BJ (cell line): ENCODE data around the gene APOBEC3H. TPM values are rescaled to one million over a fixed set of nuclear protein-coding genes. Genes with fewer than 3 reads are reported as not detected.

Source experiments
- CTCF ChIA-PET: fragments of 350-600 bp; formaldehyde crosslinking; extraction: SDS; loops from one replicate; lab custom pipeline; 2021; ENCODE audit warnings: antibody characterized with exemption, inconsistent platforms; lab: Yijun Ruan, JAX
- POLR2A ChIA-PET: fragments of 300-600 bp; sonication (Branson Sonifier 250); formaldehyde crosslinking; extraction: SDS; loops from one replicate; lab custom pipeline; 2021; ENCODE audit warnings: antibody characterized with exemption; lab: Charles Lee
- DNase-seq: peaks from one replicate; pipeline ENCODE4 v3.0.0-alpha.2; 2011; ENCODE audit warnings: low read depth
- H3K27me3 ChIP-seq: 2 replicates; pipeline ENCODE4 v1.6.0; 2011; ENCODE audit warnings: low read length; ENCODE audit not compliant: control insufficient read depth, insufficient read depth
- H3K36me3 ChIP-seq: 2 replicates; pipeline ENCODE4 v1.5.1; 2011; ENCODE audit warnings: low read length; ENCODE audit not compliant: control insufficient read depth, insufficient read depth
- H3K4me3 ChIP-seq: 2 replicates; pipeline ENCODE4 v1.5.1; 2011; ENCODE audit warnings: low read depth, mild to moderate bottlenecking, control low read depth, low read length
- polyA plus RNA-seq: library from polyadenylated mRNA; depleted of rRNA; stranded (reverse); fragments of >200 nt; gene quantifications from 2 replicates; pipeline ENCODE4 v1.2.3, GENCODE V29; 2011
- TF ChIP-seq, protein P1 (sequence below): IDR thresholded peaks from 2 replicates; pipeline ENCODE4 v1.5.1; 2011; ENCODE audit warnings: low read depth, mild to moderate bottlenecking, control low read depth, inconsistent platforms, low read length, moderate library complexity; ENCODE audit not compliant: insufficient read depth

APOBEC3H gene
- polyA plus RNA-seq, 1 experiment, result 0.10 TPM

DNA sequence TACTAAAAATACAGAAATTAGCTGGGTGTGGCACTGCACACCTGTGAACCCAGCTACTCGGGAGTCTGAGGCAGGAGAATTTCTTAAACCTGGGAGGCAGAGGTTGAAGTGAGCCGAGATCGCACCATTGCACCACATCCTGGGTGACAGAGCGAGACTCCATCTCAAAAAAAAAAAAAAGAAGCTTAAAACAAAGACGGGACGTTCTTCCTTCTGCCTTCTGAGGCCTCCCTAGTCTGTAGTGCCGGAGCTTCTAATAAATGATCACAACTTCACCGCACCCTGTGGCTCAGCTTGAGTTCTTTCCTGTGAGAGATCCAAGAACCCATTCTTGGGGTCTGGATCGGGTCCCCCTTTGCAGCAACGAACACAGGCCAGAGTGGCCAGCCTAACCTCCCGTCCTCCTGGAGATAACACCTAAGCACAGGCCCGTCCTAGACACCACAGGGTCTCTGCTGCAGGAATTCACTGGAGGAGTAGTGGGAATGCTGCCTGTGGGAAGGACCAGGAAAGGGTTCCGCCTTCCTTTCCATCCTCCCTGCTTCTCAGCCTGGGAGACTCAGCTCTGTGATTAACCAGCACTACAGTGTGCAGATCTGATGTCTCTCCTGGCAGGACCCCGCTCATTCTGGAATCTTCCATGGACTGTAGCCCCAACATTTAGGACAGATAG, 2.2 kb upstream of the APOBEC3H start:
- no peak for DNase-seq
- H3K27me3 ChIP-seq, result peaks cover 4% of the 10 kb centered on the region
- no peak overlapping the region for H3K4me3 ChIP-seq
- ChIA-PET CTCF (interaction anchor here (0.7 kb wide), 1 partner anchor 87 kb away, joined by 3 read pairs; no protein-coding TSS in a partner anchor), POLR2A (no interaction called here)
- TF ChIP-seq, protein P1, sequence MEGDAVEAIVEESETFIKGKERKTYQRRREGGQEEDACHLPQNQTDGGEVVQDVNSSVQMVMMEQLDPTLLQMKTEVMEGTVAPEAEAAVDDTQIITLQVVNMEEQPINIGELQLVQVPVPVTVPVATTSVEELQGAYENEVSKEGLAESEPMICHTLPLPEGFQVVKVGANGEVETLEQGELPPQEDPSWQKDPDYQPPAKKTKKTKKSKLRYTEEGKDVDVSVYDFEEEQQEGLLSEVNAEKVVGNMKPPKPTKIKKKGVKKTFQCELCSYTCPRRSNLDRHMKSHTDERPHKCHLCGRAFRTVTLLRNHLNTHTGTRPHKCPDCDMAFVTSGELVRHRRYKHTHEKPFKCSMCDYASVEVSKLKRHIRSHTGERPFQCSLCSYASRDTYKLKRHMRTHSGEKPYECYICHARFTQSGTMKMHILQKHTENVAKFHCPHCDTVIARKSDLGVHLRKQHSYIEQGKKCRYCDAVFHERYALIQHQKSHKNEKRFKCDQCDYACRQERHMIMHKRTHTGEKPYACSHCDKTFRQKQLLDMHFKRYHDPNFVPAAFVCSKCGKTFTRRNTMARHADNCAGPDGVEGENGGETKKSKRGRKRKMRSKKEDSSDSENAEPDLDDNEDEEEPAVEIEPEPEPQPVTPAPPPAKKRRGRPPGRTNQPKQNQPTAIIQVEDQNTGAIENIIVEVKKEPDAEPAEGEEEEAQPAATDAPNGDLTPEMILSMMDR, result no peak
- no peaks in the 10 kb centered on the region for H3K36me3 ChIP-seq

DNA sequence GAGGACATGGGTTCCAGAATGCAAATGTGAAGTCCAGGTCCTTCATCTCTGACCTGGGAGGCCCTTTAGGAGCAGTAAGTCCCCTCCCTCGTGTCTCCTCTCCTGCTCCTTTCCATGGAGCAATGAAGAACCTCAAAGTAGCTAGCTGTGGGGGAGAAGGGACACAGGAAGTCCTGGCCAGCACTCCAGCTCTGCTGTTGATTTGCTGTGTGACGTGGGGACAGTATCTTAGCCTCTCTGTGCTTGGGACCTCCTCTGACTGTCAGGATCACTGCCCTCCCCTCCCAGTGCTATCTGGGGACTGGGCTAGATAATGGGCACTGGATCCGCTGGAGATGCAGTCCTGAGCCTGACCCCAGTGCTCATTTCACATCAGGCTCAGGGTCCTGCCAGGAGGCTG, 1.1 kb upstream of the APOBEC3H start:
- TF ChIP-seq, protein P1, result no peak
- POLR2A ChIA-PET, result no interaction called here
- no peak overlapping the region for H3K4me3 ChIP-seq
- CTCF ChIA-PET, result no interaction called here
- peaks cover 4% of the 10 kb centered on the region for H3K27me3 ChIP-seq
- no peaks in the 10 kb centered on the region for H3K36me3 ChIP-seq
- no peak for DNase-seq

DNA sequence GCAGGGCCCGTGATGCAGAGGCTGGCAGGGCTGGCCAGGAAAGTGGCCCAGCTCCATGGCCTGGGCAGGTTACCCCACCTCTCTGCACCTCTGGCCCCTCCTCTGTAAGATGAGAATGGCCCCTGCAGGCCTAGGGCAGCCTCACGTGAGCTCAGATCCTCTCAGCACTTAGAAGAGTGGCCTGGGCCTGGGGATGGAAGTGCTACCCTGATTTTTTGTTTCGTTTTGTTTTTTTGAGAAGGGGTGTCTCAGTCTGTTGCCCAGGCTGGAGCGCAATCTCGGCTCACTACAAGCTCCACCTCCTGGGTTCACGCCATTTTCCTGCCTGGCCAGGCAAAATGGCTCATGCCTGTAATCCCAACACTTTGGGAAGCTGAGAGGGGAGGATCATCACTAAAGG, 982 bp downstream of the APOBEC3H start:
- no peaks in the 10 kb centered on the region for H3K36me3 ChIP-seq
- POLR2A ChIA-PET, result no interaction called here
- TF ChIP-seq, protein P1, result no peak
- H3K4me3 ChIP-seq, result no peak overlapping the region
- no peak for DNase-seq
- CTCF ChIA-PET, result no interaction called here
- peaks cover 3% of the 10 kb centered on the region; the same call in 1 of the 2 replicates for H3K27me3 ChIP-seq

DNA sequence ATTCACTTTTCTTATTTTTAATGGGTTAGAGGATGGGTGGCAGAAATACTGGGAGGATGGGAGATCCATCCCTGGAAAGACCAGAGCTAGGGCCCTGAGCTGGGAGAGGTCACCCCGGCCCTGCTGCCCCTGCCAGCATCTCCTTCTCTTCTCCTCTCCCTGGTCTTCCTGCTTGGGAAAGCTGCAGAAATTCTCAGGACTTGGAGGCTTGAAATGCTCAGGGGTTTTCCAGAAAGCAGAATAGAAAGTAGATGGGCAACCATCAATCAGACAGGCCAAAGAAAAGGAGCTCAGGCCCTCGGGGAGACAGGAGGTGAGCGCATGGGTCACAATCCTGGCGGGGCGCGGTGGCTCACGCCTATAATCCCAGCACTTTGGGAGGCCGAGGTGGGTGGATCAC, 1.5 kb downstream of the APOBEC3H start:
- TF ChIP-seq, protein P1, result no peak
- H3K36me3 ChIP-seq, result no peaks in the 10 kb centered on the region
- DNase-seq, result no peak
- ChIA-PET POLR2A (no interaction called here), CTCF (interaction anchor here (0.6 kb wide), 1 partner anchor 602 kb away, joined by 3 read pairs; no protein-coding TSS in a partner anchor)
- H3K27me3 ChIP-seq, result peaks cover 3% of the 10 kb centered on the region; the same call in 1 of the 2 replicates
- no peak overlapping the region for H3K4me3 ChIP-seq

DNA sequence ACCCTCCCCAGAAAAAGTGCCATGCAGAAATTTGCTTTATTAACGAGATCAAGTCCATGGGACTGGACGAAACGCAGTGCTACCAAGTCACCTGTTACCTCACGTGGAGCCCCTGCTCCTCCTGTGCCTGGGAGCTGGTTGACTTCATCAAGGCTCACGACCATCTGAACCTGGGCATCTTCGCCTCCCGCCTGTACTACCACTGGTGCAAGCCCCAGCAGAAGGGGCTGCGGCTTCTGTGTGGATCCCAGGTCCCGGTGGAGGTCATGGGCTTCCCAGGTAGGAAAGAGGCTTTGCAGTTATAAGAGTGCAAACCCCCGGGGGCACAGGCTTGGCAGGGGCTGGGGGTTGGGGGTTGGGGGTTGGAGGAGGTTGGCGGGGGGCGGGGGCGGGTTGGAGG, 4.2 kb downstream of the APOBEC3H start:
- TF ChIP-seq, protein P1, result no peak
- Histone ChIP-seq H3K36me3 (no peaks in the 10 kb centered on the region), H3K27me3 (peaks cover 3% of the 10 kb centered on the region), H3K4me3 (no peak overlapping the region)
- DNase-seq, result no peak
- CTCF ChIA-PET, result no interaction called here
- POLR2A ChIA-PET, result no interaction called here
